ENCODE results near the gene BHLHA9.

GRCh38 chr17:1232331-1232730, 37.9 kb upstream of the BHLHA9 start:
- TF ChIP-seq, protein P1, sequence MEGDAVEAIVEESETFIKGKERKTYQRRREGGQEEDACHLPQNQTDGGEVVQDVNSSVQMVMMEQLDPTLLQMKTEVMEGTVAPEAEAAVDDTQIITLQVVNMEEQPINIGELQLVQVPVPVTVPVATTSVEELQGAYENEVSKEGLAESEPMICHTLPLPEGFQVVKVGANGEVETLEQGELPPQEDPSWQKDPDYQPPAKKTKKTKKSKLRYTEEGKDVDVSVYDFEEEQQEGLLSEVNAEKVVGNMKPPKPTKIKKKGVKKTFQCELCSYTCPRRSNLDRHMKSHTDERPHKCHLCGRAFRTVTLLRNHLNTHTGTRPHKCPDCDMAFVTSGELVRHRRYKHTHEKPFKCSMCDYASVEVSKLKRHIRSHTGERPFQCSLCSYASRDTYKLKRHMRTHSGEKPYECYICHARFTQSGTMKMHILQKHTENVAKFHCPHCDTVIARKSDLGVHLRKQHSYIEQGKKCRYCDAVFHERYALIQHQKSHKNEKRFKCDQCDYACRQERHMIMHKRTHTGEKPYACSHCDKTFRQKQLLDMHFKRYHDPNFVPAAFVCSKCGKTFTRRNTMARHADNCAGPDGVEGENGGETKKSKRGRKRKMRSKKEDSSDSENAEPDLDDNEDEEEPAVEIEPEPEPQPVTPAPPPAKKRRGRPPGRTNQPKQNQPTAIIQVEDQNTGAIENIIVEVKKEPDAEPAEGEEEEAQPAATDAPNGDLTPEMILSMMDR (IDR thresholded peaks at IDR 0.05; ENCODE audit: borderline replicate concordance, extremely low read depth, low read length, poor library complexity, severe bottlenecking) = no peak
- TF ChIP-seq EZH2 (IDR thresholded peaks at IDR 0.05; ENCODE audit: borderline replicate concordance, low read depth, low read length, severe bottlenecking) = no peak
